Breast epithelium (tissue), 3 donors: Measurements from ENCODE around the gene RNF123.

Experiments used
- POLR2A ChIP-seq: fragments of 450-650 bp; IDR thresholded peaks from one replicate; pipeline ENCODE4 v1.6.1; 2016; ENCODE audit warnings: antibody characterized with exemption, mild to moderate bottlenecking, moderate library complexity
- TF ChIP-seq, protein P1 (sequence below), 3 donors: fragments of 450-650 bp; IDR thresholded peaks; one replicate each; pipeline ENCODE4 v1.5.1; 2016 to 2017; ENCODE audit warnings: antibody characterized with exemption in 3 of 3, mild to moderate bottlenecking in 3 of 3, moderate library complexity in 3 of 3

DNA sequence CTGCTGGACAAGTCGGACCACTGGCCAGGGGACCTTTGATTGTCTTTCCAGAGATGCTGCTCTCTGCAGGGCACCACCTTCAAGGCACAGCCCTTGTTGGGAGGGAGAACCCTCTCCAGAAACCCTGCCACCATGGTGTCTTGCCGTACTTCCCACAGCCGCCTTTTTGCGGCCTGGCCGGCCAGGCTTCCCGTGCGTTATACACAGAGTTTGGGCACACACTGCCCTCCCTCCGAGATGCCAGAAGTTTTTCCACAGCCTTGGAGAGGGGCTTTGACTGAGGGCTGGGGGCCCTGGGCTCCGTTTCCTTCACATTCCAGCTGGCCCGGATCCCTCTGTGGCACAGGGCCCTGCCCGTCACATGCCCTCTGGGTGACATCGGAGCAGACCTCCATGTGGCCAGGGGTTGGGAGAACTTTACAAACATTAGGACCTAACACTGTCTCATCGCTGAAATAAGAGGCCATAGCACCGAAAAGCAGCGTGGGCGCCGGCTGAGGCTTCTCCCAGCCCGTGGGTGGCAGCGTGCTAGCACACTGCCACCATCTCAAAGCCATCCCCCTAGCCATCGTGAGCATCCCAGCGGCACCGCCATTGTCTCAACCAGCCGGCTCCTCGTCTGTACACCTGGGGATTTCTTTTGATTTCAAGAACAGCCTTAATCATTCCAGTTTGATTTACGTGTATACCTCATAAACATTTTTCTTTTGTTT, 21.5 kb upstream of the RNF123 start:
- no peak for TF ChIP-seq POLR2A
- TF ChIP-seq, protein P1, sequence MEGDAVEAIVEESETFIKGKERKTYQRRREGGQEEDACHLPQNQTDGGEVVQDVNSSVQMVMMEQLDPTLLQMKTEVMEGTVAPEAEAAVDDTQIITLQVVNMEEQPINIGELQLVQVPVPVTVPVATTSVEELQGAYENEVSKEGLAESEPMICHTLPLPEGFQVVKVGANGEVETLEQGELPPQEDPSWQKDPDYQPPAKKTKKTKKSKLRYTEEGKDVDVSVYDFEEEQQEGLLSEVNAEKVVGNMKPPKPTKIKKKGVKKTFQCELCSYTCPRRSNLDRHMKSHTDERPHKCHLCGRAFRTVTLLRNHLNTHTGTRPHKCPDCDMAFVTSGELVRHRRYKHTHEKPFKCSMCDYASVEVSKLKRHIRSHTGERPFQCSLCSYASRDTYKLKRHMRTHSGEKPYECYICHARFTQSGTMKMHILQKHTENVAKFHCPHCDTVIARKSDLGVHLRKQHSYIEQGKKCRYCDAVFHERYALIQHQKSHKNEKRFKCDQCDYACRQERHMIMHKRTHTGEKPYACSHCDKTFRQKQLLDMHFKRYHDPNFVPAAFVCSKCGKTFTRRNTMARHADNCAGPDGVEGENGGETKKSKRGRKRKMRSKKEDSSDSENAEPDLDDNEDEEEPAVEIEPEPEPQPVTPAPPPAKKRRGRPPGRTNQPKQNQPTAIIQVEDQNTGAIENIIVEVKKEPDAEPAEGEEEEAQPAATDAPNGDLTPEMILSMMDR (IDR thresholded peaks at IDR 0.05) = no peak
